Right hindlimb (tissue), 1 donor: ENCODE measurements around the gene RBBP6.
"Not testable (repeated sequence)": the region's sequence is repeated elsewhere in the genome, so short reads cannot be mapped to it uniquely, and the experiment has no call there.

ENCODE experiments used
- DNase-seq: peaks from one replicate; pipeline ENCODE4 v3.0.0-alpha.2; 2018

Gene RBBP6, protein sequence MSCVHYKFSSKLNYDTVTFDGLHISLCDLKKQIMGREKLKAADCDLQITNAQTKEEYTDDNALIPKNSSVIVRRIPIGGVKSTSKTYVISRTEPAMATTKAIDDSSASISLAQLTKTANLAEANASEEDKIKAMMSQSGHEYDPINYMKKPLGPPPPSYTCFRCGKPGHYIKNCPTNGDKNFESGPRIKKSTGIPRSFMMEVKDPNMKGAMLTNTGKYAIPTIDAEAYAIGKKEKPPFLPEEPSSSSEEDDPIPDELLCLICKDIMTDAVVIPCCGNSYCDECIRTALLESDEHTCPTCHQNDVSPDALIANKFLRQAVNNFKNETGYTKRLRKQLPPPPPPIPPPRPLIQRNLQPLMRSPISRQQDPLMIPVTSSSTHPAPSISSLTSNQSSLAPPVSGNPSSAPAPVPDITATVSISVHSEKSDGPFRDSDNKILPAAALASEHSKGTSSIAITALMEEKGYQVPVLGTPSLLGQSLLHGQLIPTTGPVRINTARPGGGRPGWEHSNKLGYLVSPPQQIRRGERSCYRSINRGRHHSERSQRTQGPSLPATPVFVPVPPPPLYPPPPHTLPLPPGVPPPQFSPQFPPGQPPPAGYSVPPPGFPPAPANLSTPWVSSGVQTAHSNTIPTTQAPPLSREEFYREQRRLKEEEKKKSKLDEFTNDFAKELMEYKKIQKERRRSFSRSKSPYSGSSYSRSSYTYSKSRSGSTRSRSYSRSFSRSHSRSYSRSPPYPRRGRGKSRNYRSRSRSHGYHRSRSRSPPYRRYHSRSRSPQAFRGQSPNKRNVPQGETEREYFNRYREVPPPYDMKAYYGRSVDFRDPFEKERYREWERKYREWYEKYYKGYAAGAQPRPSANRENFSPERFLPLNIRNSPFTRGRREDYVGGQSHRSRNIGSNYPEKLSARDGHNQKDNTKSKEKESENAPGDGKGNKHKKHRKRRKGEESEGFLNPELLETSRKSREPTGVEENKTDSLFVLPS (N-terminal part only)

DNA sequence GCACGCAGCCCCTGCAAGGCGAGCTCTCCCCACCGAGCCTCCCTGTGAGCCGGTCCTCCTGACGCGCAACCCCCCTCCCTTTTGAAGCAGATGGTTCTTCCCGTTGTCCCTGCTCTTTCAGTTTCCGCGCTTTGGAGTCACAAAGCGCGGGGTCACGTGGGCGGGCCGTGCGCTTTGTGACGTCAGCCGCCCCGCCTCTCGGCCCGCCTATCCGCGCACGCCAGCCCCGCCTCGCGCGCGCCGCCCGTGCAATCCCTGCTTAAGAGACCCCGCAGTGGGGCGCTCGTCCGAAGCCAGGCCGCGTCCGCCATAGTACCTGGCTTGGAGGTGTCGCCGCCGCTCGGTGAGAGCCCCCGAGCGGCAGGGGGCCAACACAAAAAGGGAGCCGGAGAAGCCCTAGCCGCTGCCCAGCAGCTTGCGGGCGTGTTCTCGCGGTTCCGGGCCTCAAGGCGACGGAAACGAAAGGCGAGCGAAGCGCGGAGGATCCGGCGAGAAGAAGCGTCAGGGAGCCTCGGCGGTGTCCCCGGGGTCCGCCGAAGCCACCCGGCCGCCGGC is at the start of gene RBBP6:
TSS of gene RBBP6 (plus strand) at position 272 of the 555 bp plus-strand sequence. CDS start 1,061 bp downstream, outside the sequence.
- DNase-seq: peak; percentile 96

DNA sequence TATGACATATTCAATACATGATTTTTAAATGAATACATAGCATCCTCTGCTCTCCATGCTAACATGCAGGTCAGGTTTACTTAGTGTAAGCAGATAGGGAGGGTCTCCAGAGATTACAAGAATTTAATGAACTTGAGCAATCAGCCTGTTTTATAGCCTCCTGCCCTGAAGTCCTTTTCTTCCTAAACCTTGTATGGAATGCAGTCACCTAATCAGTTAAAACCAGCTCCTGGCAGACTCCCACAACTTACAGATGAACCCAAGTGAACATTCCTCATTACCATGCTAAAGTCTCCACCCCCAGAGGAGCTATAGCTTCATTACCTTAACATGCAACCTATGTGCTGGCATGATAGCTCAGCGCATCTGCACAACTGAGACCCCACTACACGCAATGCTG is 48.5 kb upstream of the RBBP6 start:
- no peak for DNase-seq

DNA sequence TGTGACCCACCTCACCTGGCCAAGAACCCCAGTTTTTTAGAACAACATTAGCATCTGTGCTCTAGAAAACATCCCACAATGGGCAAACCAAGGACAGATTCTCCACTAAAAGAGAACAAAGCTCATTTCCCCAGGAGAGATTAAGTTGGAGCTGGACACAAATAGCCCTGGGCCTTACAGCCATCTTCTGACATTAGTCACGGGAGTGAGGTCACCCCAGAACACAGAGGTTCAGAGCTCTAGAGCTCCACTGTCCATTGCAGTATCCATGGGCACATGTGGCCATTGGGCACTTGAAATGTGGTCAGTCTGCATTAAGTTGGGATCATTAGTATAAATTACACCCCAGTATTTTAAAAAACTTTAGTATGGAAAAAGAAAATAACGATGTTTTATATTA is 47.6 kb upstream of the RBBP6 start:
- no peak for DNase-seq

DNA sequence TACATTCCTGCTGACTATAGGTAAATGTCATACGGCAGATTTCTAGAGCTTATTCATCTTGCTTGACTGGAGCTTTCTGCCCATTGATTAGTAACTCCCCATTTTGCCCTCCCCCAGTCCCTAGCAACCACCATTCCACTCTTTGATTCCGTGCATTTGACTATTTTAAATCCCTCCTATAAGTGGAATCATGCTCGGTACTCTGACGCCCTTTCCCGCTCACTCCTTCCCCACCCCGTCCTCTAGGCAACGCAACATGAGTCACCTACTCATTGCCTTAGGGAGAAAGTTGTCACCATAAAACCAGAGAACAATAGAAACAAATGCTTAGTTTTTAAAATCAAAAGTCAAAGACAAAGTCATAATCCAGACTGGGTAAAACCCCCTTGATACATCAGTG is 45.5 kb upstream of the RBBP6 start:
- DNase-seq: no peak

DNA sequence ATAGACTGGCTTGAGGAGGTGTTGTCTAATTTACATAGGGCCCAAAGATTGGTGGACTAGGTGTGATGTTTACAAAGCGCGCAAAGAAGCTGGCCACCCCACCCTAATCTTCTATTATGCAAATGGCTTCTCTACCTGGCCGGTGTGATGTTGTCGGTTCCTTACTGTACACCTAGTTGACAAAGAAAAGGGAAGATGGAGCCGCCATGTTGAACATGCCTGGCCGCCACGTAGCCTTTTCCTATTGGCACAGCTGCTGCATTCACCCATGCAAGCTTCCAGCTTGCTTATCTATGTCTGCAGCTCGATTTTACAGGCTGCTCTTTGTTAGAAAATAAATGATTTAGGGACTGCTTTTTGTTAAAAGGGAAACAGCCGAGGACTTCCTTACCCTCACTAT is 44.2 kb upstream of the RBBP6 start:
- not testable (repeated sequence) for DNase-seq

DNA sequence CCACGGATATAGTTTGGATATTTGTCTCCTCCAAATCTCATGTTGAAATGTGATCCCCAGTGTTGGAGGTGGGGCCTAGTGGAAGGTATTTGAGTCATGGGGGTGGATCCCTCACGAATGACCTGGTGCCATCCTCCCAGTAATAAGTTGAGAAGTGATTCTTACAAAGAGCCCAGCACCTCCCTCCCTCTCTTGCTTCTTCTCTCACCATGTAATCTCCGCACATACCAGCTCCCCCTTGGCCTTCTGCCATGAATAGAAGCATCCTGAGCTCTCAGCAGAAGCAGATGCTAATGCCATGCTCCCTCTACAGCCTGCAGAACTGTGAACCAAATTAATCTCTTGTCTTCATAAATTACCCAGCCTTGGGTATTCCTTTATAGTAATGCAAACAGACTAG is 41.9 kb upstream of the RBBP6 start:
- DNase-seq: no peak

DNA sequence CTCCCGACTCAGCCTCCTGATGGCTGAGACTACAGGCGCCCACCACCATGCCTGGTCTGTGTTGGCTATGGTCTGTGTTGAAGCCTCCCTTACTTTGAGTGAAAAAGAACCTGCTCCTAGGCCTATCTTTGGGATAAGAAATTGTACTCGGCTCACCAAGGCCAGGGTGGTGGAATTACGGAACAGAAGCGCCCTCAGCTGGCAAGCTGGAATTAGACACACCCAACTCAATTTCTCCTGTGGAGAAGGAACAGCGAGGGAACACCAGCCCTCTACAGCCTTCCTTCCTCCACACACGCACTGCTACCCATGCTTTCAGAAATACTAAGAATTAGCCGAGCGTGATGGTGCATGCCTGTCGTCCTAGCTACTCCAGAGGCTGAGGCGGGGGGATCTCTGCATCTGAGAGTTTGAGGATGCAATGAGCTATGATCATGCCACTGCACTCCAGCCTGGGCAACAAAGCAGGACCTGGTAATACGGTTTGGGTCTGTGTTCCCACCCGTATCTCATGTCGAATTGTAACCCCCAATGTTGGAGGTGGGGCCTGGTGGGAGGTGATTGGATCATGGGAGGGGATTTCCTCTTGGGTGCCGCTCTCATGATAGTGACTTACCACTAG is 40.1 kb upstream of the RBBP6 start:
- no peak for DNase-seq

DNA sequence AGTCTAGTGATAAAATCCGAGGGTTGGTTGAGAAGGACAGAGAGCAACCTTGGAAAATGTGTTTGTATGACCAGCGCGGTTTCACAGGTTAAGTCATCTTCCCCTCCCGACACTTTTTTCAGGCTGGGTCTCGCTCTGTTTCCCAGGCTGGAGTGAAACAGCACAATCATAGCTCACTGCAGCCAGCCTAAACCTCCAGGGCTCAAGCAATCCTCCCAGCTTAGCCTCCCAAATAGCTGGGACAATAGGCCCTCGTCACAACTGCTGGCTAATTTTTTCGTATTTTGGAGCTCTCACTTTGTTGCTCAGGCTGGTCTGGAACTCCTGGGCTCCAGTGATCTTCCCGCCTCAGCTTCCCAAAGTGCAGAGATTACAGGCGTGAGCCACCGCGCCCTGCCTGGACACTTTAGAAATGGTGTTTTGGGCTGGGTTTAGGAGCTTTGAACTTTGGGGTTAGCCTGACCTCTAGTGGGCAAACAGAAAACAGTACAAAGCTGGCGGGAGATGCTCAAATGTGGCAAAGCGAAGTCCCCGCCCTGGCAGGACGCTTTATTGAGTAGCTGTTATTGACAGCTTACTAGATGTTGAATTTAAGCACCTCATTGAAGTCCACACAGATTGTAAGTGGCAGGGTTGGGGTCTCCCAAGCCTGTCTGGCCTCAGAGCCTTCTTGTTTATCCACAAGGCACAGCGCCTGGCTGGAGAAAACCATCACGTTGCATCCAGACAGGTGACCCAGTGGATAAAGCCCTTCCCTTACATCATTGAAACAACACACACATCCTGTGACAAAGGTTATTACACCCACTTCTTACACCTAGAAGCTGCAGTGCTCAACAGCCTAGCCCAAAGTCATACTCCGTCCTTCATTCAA is 34.7 kb upstream of the RBBP6 start:
- DNase-seq: peak; percentile 45

DNA sequence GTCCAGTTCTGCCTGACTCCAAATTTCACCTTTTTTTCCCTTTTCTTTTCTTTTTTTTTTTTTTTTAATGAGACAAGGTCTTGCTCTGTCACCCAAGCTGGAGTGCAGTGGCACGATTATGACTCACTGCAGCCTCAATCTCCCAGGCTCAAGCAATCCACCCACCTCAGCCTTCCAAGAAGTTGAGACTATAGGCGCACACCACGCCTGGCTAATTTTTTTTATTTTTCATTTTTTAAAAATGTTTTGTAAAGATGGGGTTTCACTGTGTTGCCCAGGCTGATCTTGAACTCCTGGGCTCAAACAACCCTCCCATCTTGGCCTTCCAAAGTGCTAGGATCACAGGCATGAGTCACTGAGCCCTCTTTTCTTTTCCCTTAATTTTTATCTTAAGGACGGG is 33.4 kb upstream of the RBBP6 start:
- no peak for DNase-seq

DNA sequence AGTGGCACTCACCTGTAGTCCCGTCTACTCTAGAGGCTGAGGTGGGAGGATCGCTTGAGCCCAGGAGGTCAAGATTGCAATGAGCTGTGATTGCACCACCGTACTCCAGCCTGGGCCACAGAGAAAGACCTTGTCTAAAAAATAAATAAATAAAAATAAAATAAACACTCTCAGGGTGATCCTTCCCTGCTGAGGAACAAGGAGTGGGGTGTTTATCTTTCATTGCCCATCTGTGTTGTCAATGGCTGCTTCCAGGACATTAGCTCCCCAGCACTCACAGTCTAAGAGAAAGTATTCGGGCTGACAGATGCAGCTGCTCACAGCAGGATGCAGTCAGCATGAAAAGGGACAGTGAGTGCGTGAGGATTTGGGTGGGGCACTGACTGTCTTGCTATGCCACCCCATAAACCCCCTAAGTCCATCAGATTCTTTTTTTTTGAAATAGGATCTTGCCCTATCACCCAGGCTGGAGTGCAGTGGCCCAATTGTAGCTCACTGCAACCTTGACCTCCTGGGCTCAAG is 31.3 kb upstream of the RBBP6 start:
- DNase-seq: no peak

DNA sequence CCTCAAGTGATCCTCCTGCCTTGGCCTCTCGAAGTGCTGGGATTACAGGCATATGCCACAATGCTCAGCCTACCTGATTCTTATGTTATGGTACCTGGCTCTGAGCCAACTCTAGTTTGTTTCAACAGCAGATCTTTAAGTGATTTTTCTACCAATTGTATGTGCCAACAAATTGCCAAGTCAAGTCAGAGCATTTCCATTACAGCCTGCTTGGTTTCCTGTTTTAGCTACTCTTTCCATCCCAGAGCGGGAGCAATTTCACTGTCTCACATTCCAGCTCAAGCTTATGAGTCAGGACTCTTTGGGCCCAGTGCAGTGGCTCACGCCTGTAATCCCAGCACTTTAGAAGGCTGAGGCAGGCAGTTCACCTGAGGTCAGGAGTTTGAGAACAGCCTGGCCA is 30.8 kb upstream of the RBBP6 start:
- no peak for DNase-seq

DNA sequence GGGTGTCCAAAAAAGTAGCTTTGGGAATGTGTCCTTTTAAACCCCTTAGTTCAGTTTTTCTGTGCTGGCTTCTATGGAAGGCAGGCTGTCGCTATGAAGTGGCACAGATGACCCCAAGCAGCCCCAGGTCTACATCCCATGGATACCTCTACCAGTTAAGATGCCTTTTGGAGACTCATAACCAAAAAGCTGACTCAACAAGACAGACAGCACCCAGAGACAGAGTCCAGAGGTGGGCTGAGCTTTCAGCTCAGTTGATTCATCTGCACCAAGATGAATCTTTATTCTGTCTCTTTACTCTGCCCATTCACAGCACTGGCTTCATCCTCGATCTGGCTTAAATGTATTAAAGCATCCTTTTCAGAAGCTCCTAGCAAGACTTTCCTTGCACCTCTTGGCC is 29.8 kb upstream of the RBBP6 start:
- DNase-seq: no peak

DNA sequence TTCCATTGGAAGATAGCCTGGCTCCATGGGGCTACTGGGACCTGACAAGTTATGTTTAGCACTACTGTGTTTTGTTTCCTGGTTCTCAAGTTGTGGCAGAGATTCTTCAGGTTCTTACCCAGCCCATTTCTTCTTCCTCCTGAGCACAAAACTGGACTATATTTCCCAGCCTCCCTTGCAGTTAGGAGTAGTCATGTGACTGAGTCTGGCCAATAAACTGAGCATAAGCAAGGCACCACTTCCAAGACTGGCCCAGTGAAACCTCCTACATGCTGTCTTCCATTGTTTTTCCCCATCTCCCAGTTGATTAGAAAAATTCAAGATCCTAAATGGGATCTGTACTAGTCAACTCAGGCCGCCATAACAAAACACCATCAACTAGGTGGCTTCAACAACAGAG is 28.2 kb upstream of the RBBP6 start:
- DNase-seq: no peak

DNA sequence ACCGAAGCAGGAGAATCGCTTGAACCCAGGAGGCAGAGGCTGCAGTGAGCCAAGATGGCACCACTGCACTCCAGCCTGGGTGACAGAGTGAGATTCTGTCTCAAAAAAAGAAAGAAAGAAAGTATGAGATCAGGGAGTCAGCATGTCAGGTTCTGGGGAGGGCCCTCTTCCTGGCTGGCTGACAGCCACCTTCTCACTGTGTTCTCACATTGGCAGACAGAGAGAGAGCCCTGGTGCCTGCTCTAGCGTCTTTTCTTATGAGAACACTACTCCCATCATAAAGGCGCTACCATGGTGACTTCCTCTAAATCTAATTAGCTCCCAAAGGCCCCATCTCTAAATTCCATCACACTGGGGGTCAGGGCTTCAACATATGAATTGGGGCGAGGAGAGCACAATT is 27.6 kb upstream of the RBBP6 start:
- no peak for DNase-seq

DNA sequence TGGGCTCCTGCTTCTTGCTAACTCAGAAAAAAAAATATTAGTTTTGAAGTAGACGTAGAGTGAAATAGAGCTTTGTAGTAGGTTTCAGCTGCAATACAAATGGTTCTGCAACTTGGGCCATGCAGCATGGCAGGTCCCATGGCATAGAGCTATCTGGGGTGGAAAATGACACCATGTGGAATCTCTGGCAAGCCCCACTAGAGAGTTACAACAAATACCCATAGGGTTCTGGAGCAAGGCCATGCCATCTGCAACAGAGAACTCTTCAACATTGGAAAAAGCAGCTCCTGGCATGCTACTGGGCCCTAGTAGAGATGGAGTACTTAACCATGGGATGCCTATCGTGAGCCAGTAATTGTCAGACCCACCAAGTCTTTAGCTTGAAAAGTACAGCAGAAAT is 25.3 kb upstream of the RBBP6 start:
- no peak for DNase-seq

DNA sequence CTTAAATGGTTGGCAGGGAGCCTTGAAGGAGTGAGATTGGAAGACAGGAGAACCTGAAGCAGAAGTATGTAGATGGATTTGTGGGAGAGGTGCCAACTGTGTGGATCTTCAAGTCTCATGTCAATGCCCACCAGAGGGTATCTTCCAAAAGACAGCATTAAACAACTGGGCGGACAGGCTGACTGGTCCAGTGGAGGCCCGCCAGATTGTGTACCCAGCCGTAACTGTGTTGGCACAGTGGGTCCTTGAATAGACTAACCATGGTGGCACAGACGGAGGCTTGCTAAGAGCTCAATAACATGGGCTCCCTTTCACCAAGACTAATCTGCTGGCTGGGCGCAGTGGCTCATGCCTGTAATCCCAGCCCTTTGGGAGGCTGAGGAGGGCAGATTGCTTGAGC is 24.2 kb upstream of the RBBP6 start:
- DNase-seq: no peak

DNA sequence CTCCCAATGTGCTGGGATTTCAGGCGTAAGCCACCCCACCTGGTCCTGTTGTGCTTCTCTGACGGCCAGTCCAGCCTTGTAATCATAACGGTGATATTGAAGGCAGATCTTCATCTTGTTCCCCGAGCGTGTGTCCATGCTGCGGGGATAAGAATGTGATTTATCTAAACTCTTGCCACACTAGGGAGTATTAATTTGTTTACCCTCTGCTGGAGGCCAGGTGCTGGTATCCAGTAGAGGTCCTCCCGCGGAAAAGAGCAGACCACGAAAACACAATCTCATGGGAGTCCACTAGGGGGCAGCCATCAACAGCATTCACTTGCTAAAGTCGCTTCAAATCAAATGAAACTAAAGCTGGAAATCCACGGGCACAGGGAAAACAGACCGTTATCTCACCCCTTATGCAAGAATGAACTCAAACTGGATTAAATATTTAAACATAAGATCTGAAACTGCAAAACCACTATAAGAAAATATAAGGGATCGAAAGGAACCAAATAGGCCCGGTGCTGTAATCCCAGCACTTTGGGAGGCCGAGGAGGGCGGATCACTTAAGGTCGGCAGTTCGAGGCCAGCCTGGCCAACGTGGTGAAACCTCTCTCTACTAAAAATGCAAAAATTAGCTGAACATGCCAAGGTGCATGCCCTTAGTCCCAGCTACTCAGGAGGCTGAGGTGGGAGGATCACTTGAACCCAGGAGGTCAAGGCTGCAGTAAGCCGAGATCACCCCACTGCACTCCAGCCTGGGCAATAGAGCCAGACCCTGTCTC is 22.3 kb upstream of the RBBP6 start:
- peak; percentile 82 for DNase-seq

DNA sequence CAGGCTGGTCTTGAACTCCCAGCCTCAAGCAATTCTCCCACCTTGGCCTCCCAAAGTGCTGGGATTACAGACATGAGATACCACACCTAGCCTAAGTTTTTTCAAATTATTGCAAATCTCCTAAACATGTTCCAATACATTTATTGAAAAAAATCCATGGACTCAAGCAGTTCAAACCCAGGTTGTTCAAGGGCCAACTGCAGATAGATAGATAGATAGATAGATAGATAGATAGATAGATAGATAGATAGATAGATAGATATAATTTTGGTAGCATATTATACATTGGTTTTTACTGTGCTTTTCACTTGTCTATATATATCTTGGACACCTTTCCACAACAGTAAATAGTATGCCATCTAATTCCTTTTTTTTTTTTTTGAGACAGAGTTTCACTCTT is 20.9 kb upstream of the RBBP6 start:
- DNase-seq: no peak

DNA sequence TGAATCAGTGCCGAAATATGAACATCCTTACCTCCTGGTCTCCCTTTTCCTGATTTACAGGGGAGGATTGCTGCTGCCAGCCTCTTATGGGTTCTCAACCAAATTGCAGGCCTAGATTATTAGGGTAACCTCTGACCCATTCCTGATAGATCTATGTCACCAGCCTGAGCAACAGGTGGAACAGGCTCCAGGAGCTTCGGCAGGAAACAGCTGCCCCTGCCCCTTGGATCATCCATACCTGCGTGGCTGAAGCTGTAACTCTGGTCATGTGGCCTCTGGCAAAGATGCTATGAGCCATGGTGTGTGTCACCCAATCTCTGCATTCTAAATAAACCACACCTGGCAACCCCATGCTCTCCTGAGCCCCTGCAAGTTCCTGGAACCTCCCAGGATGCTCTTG is 18.4 kb upstream of the RBBP6 start:
- no peak for DNase-seq

DNA sequence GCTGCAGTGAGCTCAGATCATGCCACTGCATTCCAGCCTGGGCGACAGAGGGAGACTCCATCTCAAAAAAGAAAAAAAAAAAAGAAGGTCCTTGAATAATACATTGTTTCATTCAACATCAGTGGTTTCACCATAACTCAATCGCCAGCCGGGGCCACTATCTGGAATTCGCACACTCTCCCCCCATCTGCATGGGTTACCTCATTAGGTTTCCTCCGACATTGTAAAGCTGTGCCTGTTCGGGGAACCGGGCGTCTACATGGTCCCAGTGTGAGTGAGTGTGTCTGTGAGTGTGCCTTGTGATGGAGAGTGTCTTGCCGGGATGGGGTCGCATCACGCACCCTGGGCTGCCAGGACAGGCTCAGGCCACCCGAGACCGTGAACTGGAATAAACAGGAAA is 16.6 kb upstream of the RBBP6 start:
- no peak for DNase-seq

DNA sequence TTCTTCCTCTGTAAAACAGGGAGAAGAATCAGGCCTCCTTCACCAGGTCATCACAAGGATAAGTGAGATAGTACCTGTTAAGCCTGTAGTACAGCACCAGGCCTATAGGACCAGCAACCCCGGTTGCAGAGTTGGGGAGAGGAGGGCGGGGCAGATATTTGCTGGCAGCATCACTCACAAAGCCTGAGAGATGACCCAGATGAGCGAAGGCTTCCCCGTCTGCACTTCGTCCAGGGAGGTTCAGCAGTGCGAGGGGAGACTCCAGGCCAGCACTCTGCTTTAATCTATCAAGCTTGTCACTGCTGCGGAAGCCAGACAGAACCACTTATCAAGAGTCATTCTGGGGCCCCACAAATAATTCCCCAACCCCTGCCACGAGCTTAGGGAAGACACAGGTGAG is 15.8 kb upstream of the RBBP6 start:
- no peak for DNase-seq
